HepG2 (cell line): ENCODE results near the gene PCAT6. TPM values are rescaled to one million over a fixed set of nuclear protein-coding genes. Genes with fewer than 3 reads are reported as not detected.

Experiments used
- ELF4 ChIP-seq: sonication (generic); formaldehyde crosslinking; IDR thresholded peaks from 2 replicates; pipeline ENCODE4 v1.5.0; 2020; ENCODE audit warnings: missing genetic modification reagents, mild to moderate bottlenecking, moderate library complexity, borderline replicate concordance
- GTF3A ChIP-seq: sonication (generic); formaldehyde crosslinking; conservative IDR thresholded peaks from 2 replicates; pipeline ENCODE4 v1.4.0; 2020; ENCODE audit warnings: mild to moderate bottlenecking, missing genetic modification reagents
- MYC ChIP-seq: sonication (generic); formaldehyde crosslinking; IDR thresholded peaks from 2 replicates; pipeline ENCODE4 v1.9.0; 2021; ENCODE audit warnings: missing genetic modification reagents, borderline replicate concordance
- PCBP1 ChIP-seq: fragments of 200-400 bp; formaldehyde crosslinking; IDR thresholded peaks from 2 replicates; pipeline ENCODE4 v1.6.1; 2017; ENCODE audit warnings: mild to moderate bottlenecking, low read depth, low read length, borderline replicate concordance
- THAP11 ChIP-seq: IDR thresholded peaks from 2 replicates; pipeline ENCODE4 v1.6.1; 2016; ENCODE audit warnings: missing biosample characterization, missing genetic modification reagents
- ZBTB7B ChIP-seq: sonication (generic); formaldehyde crosslinking; IDR thresholded peaks from 2 replicates; pipeline ENCODE4 v1.4.0; 2020; ENCODE audit warnings: missing genetic modification reagents
- ZFP90 ChIP-seq: sonication (generic); formaldehyde crosslinking; IDR thresholded peaks from 2 replicates; pipeline ENCODE4 v1.8.0; 2022; ENCODE audit warnings: missing genetic modification reagents, mild to moderate bottlenecking, inconsistent platforms, borderline replicate concordance
- ZNF251 ChIP-seq: sonication (generic); formaldehyde crosslinking; IDR thresholded peaks from 2 replicates; pipeline ENCODE4 v1.9.0; 2021; ENCODE audit warnings: mild to moderate bottlenecking, missing genetic modification reagents
- ZNF598 ChIP-seq: sonication (generic); formaldehyde crosslinking; IDR thresholded peaks from 2 replicates; pipeline ENCODE4 v1.5.1; 2020; ENCODE audit warnings: mild to moderate bottlenecking, missing genetic modification reagents, borderline replicate concordance
- polyA plus RNA-seq, 8 experiments: library from polyadenylated mRNA; depleted of rRNA in 3 of 8; stranded (reverse) in 7 of 8; unstranded in 1 of 8; fragments of >200 nt; fragmentation: Illumina TruSeq in 4 of 8; extraction: Trizol in 4 of 8; gene quantifications; 2 replicates each; pipeline versions ENCODE4 v1.2.1 to v1.2.3, GENCODE V29; 2011 to 2016; ENCODE audit warnings: low read depth in 4 of 8, missing spikeins in 1 of 8, mixed read lengths in 1 of 8; ENCODE audit not compliant: insufficient read depth in 1 of 8
- total RNA-seq, 5 experiments: library from RNA; depleted of rRNA; stranded (reverse); fragments of >200 nt; fragmentation: Illumina TruSeq; extraction: Trizol; gene quantifications; 2 replicates each; pipeline ENCODE4 v1.2.3, GENCODE V29; 2016; ENCODE audit warnings: low read depth in 1 of 5
- TF ChIP-seq, protein P1 (sequence below): sonication (generic); formaldehyde crosslinking; IDR thresholded peaks from 2 replicates; pipeline ENCODE4 v1.8.1; 2023; ENCODE audit warnings: mild to moderate bottlenecking, inconsistent platforms, moderate library complexity, missing genetic modification reagents, borderline replicate concordance
- TF ChIP-seq, protein P2 (sequence below): sonication (generic); formaldehyde crosslinking; IDR thresholded peaks from 2 replicates; pipeline ENCODE4 v1.8.0; 2022; ENCODE audit warnings: missing genetic modification reagents, mild to moderate bottlenecking, borderline replicate concordance
- TF ChIP-seq, protein P3 (sequence below): IDR thresholded peaks from 2 replicates; pipeline ENCODE4 v1.6.1; 2016; ENCODE audit warnings: missing compliant biosample characterization, missing genetic modification reagents, borderline replicate concordance
- TF ChIP-seq, protein P4 (sequence below): sonication (generic); formaldehyde crosslinking; IDR thresholded peaks from 2 replicates; pipeline ENCODE4 v1.4.0; 2020; ENCODE audit warnings: missing genetic modification reagents, mild to moderate bottlenecking, borderline replicate concordance
- TF ChIP-seq, protein P5 (sequence below): sonication (generic); formaldehyde crosslinking; IDR thresholded peaks from 2 replicates; pipeline ENCODE4 v1.5.0; 2020; ENCODE audit warnings: mild to moderate bottlenecking, missing genetic modification reagents, borderline replicate concordance
- TF ChIP-seq, protein P6 (sequence below): IDR thresholded peaks from 2 replicates; pipeline ENCODE4 v1.6.1; 2016; ENCODE audit warnings: missing genetic modification reagents, missing compliant biosample characterization

Gene PCAT6
- total and polyA plus RNA-seq, 2 of the 13 experiments (the other 11 are each of a cell fraction or from before 2014, with no cell fraction given) = 0.60 to 4.4 TPM

DNA sequence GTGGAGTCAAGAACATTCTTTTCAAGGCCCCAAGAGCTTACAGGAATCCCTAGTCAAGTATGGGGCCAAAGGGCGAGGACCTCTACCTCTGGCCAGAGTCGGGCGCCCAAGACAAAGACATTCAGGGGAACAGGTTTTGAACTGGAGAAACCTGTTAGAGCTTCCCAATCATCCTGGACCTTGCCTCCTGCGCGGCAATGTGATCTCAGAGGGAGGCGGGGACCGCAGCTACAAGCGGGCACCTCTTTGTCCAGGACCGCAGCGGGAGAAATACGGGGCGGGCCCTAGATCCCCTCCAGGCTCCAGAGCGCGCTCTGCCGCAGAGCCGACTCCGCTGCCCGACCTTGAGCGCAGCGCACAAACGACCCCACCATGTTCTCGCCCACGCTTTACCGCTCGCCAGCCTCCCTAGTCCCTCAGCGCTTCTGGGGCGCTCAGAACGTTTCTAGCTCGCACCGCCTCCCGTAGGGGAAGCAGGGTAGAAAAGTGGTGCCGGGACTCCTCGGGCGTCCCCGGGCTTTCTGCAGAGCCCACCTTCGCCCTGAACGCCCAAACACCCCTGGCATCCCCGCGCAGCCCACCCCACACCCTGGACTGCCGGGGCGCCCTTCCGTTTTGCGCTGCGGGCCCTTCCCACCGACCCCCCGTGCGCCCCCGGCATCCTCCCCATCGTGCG lies 50.1 kb downstream of the PCAT6 start (continued):
- TF ChIP-seq, protein P1, sequence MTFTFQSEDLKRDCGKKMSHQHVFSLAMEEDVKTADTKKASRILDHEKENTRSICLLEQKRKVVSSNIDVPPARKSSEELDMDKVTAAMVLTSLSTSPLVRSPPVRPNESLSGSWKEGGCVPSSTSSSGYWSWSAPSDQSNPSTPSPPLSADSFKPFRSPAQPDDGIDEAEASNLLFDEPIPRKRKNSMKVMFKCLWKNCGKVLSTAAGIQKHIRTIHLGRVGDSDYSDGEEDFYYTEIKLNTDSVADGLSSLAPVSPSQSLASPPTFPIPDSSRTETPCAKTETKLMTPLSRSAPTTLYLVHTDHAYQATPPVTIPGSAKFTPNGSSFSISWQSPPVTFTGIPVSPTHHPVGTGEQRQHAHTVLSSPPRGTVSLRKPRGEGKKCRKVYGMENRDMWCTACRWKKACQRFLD (CRISPR knock-in tag) = no peak
- TF ChIP-seq PCBP1 = 0 out of 2 replicates have a peak, but pooled peaks have one; percentile 25
- TF ChIP-seq, protein P2, sequence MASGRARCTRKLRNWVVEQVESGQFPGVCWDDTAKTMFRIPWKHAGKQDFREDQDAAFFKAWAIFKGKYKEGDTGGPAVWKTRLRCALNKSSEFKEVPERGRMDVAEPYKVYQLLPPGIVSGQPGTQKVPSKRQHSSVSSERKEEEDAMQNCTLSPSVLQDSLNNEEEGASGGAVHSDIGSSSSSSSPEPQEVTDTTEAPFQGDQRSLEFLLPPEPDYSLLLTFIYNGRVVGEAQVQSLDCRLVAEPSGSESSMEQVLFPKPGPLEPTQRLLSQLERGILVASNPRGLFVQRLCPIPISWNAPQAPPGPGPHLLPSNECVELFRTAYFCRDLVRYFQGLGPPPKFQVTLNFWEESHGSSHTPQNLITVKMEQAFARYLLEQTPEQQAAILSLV (CRISPR knock-in tag) = 0 out of 2 replicates have a peak, but pooled peaks have one; percentile 68
- TF ChIP-seq ELF4 (CRISPR knock-in tag) = no peak
- TF ChIP-seq MYC (CRISPR knock-in tag) = peak; percentile 23; the same call in 1 of the 2 replicates
- TF ChIP-seq ZNF598 = 0 out of 2 replicates have a peak, but pooled peaks have one; percentile 15
- TF ChIP-seq, protein P3, sequence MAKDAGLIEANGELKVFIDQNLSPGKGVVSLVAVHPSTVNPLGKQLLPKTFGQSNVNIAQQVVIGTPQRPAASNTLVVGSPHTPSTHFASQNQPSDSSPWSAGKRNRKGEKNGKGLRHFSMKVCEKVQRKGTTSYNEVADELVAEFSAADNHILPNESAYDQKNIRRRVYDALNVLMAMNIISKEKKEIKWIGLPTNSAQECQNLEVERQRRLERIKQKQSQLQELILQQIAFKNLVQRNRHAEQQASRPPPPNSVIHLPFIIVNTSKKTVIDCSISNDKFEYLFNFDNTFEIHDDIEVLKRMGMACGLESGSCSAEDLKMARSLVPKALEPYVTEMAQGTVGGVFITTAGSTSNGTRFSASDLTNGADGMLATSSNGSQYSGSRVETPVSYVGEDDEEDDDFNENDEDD = peak; percentile 72; the same call in 1 of the 2 replicates
- no peak for TF ChIP-seq ZNF251 (CRISPR knock-in tag)
- TF ChIP-seq, protein P4, sequence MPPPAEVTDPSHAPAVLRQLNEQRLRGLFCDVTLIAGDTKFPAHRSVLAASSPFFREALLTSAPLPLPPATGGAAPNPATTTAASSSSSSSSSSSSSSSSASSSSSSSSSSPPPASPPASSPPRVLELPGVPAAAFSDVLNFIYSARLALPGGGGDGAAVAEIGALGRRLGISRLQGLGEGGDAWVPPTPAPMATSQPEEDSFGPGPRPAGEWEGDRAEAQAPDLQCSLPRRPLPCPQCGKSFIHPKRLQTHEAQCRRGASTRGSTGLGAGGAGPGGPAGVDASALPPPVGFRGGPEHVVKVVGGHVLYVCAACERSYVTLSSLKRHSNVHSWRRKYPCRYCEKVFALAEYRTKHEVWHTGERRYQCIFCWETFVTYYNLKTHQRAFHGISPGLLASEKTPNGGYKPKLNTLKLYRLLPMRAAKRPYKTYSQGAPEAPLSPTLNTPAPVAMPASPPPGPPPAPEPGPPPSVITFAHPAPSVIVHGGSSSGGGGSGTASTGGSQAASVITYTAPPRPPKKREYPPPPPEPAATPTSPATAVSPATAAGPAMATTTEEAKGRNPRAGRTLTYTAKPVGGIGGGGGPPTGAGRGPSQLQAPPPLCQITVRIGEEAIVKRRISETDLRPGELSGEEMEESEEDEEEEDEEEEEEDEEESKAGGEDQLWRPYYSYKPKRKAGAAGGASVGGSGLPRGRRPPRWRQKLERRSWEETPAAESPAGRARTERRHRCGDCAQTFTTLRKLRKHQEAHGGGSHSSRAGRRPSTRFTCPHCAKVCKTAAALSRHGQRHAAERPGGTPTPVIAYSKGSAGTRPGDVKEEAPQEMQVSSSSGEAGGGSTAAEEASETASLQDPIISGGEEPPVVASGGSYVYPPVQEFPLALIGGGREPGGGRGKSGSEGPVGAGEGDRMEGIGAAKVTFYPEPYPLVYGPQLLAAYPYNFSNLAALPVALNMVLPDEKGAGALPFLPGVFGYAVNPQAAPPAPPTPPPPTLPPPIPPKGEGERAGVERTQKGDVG (CRISPR knock-in tag) = no peak
- peak; percentile 76 for TF ChIP-seq ZBTB7B (CRISPR knock-in tag)
- TF ChIP-seq, protein P5, sequence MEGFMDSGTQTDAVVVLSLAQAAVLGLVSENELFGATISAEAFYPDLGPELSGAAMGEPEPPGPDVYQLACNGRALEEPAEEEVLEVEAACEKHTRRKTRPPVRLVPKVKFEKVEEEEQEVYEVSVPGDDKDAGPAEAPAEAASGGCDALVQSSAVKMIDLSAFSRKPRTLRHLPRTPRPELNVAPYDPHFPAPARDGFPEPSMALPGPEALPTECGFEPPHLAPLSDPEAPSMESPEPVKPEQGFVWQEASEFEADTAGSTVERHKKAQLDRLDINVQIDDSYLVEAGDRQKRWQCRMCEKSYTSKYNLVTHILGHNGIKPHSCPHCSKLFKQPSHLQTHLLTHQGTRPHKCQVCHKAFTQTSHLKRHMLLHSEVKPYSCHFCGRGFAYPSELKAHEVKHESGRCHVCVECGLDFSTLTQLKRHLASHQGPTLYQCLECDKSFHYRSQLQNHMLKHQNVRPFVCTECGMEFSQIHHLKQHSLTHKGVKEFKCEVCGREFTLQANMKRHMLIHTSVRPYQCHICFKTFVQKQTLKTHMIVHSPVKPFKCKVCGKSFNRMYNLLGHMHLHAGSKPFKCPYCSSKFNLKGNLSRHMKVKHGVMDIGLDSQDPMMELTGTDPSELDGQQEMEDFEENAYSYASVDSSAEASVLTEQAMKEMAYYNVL (CRISPR knock-in tag) = 0 out of 2 replicates have a peak, but pooled peaks have one; percentile 54
- peak; percentile 11; the same call in 1 of the 2 replicates for TF ChIP-seq GTF3A (CRISPR knock-in tag)
- no peak for TF ChIP-seq ZFP90 (CRISPR knock-in tag)
- TF ChIP-seq, protein P6, sequence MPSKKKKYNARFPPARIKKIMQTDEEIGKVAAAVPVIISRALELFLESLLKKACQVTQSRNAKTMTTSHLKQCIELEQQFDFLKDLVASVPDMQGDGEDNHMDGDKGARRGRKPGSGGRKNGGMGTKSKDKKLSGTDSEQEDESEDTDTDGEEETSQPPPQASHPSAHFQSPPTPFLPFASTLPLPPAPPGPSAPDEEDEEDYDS (CRISPR knock-in tag) = peak; percentile 65
- peak; percentile 41; the same call in 1 of the 2 replicates for TF ChIP-seq THAP11 (CRISPR knock-in tag)
